HepG2 (cell line): ENCODE results near the gene SIAH3. TPM values are rescaled to one million over a fixed set of nuclear protein-coding genes. Genes with fewer than 3 reads are reported as not detected.

Experiments
- ATAC-seq: fragments of 200-7000 bp; cut with Tn5 transposase; 3 replicates; pipeline ENCODE4 v1.9.1; 2020; ENCODE audit warnings: mild to moderate bottlenecking, moderate library complexity
- BruUV-seq: library from RNA; stranded (reverse); fragments of 400-500 nt; replicated peaks from 2 replicates; lab custom pipeline; 2021; lab: Mats Ljungman, UMichigan
- CTCF ChIA-PET: fragments of 300-600 bp; formaldehyde crosslinking; extraction: SDS; loops from one replicate; lab custom pipeline; 2021; ENCODE audit warnings: low total read pairs, inconsistent platforms, low intra/inter-chr PET ratio; lab: Yijun Ruan, JAX
- POLR2A ChIA-PET: fragments of 350-600 bp; sonication (Branson Sonifier 250); formaldehyde crosslinking; loops from one replicate; lab custom pipeline; 2020; ENCODE audit warnings: antibody characterized with exemption, inconsistent platforms; lab: Yijun Ruan, JAX
- DNase-seq: peaks from one replicate; pipeline ENCODE4 v3.0.0-alpha.2; 2015; ENCODE audit warnings: low spot score
- FAIRE-seq: peaks from 3 replicates; lab custom pipeline; 2011; peaks lifted over from hg19 to GRCh38; lab: Jason Lieb, UNC
- H2AFZ ChIP-seq: one replicate; pipeline ENCODE4 v1.6.1; 2011; ENCODE audit warnings: low read length, inconsistent platforms
- H3K27ac ChIP-seq: fragments of 300-600 bp; 3 replicates; pipeline ENCODE4 v1.8.0; 2011; ENCODE audit warnings: mixed run types, mild to moderate bottlenecking, mixed read lengths, low read length, inconsistent platforms; ENCODE audit not compliant: insufficient read depth; ENCODE audit errors: extremely low read length
- H3K27me3 ChIP-seq, 2 experiments: fragments of 200-600 bp in 1 of 2; 2 replicates in 1 of 2; 3 replicates in 1 of 2; pipeline versions ENCODE4 v1.6.0 to v1.8.0; 2011; ENCODE audit warnings: low read length in 2 of 2, mild to moderate bottlenecking in 2 of 2, moderate library complexity in 2 of 2, inconsistent platforms in 1 of 2; ENCODE audit not compliant: insufficient read depth in 2 of 2, control insufficient read depth in 1 of 2
- H3K36me3 ChIP-seq, 2 experiments: fragments of 200-600 bp in 1 of 2; replicated peaks in 1 of 2; 2 replicates in 1 of 2; 3 replicates in 1 of 2; pipeline versions ENCODE4 v1.5.1 to v1.8.0; 2011; ENCODE audit warnings: low read length in 2 of 2, inconsistent platforms in 1 of 2; ENCODE audit not compliant: insufficient read depth in 2 of 2, control insufficient read depth in 1 of 2
- H3K4me1 ChIP-seq: 2 replicates; pipeline ENCODE4 v1.5.1; 2012; ENCODE audit warnings: low read length, inconsistent platforms; ENCODE audit not compliant: insufficient read depth
- H3K4me2 ChIP-seq: 2 replicates; pipeline ENCODE4 v1.6.0; 2011; ENCODE audit warnings: low read depth, low read length, inconsistent platforms
- H3K4me3 ChIP-seq, 3 experiments: fragments of 200-600 bp in 1 of 3; sonication (generic), shearing (Covaris generic) in 1 of 3; replicated peaks in 1 of 3; 2 replicates each; pipeline ENCODE4 v1.5.1; 2011 to 2016; ENCODE audit warnings: low read length in 3 of 3, inconsistent platforms in 2 of 3, low read depth in 2 of 3, mild to moderate bottlenecking in 2 of 3, control low read depth in 1 of 3, mixed read lengths in 1 of 3; ENCODE audit not compliant: insufficient read depth in 1 of 3
- H3K79me2 ChIP-seq: one replicate; pipeline ENCODE4 v1.6.1; 2011; ENCODE audit warnings: low read length, inconsistent platforms; ENCODE audit not compliant: insufficient read depth
- H3K9ac ChIP-seq: 2 replicates; pipeline ENCODE4 v1.6.0; 2011; ENCODE audit warnings: mild to moderate bottlenecking, low read depth, low read length, inconsistent platforms; ENCODE audit not compliant: insufficient read depth
- H3K9me3 ChIP-seq: 2 replicates; pipeline ENCODE4 v1.5.1; 2012; ENCODE audit warnings: mild to moderate bottlenecking, low read length
- H4K20me1 ChIP-seq: 2 replicates; pipeline ENCODE4 v1.6.0; 2011; ENCODE audit warnings: inconsistent platforms, mild to moderate bottlenecking, low read length, moderate library complexity; ENCODE audit not compliant: insufficient read depth
- CBX2 ChIP-seq, 2 experiments: fragments of 200-600 bp in 1 of 2; sonication (generic); formaldehyde crosslinking in 1 of 2; IDR thresholded peaks; 2 replicates each; pipeline versions ENCODE4 v1.7.0 to v1.8.1; 2018 to 2022; ENCODE audit warnings: low read depth in 2 of 2, low read length in 1 of 2, mild to moderate bottlenecking in 1 of 2, missing genetic modification reagents in 1 of 2
- HDAC1 ChIP-seq: sonication (generic); formaldehyde crosslinking; IDR thresholded peaks from 2 replicates; pipeline ENCODE4 v1.5.1; 2020; ENCODE audit warnings: mild to moderate bottlenecking, missing genetic modification reagents
- KLF12 ChIP-seq: sonication (generic); formaldehyde crosslinking; IDR thresholded peaks from 2 replicates; pipeline ENCODE4 v1.4.0; 2020; ENCODE audit warnings: missing genetic modification reagents, borderline replicate concordance
- KLF13 ChIP-seq: sonication (generic); formaldehyde crosslinking; IDR thresholded peaks from 2 replicates; pipeline ENCODE4 v1.4.0; 2020; ENCODE audit warnings: mild to moderate bottlenecking, missing genetic modification reagents
- NFRKB ChIP-seq: fragments of 450-650 bp; IDR thresholded peaks from 2 replicates; pipeline ENCODE4 v1.6.1; 2017
- SALL1 ChIP-seq: sonication (generic); formaldehyde crosslinking; IDR thresholded peaks from 2 replicates; pipeline ENCODE4 v1.8.0; 2022; ENCODE audit warnings: mild to moderate bottlenecking, missing genetic modification reagents
- SIN3A ChIP-seq: IDR thresholded peaks from 2 replicates; pipeline ENCODE4 v1.6.1; 2011; ENCODE audit warnings: low read depth, mild to moderate bottlenecking, control low read depth, low read length, borderline replicate concordance
- SSRP1 ChIP-seq: IDR thresholded peaks from 2 replicates; pipeline ENCODE4 v1.6.1; 2016; ENCODE audit warnings: control low read depth
- ZNF761 ChIP-seq: sonication (generic); formaldehyde crosslinking; conservative IDR thresholded peaks from 2 replicates; pipeline ENCODE4 v1.4.0; 2020; ENCODE audit warnings: mild to moderate bottlenecking, missing genetic modification reagents
- WGBS: methylation state at CpG from one replicate; pipeline ENCODE4 v1.1.6; 2017; ENCODE audit warnings: low lambda C conversion rate; 5-methylcytosine and 5-hydroxymethylcytosine counted together
- in situ Hi-C: cut with HindIII; loops from 2 replicates; pipeline ENCODE4 v1.10.0; 2017; ENCODE audit warnings: low pct_unique_long_range_greater_than_20kb; ENCODE audit not compliant: extremely low pct_ligation_motif_present
- intact Hi-C: fragments of 100-400 bp; cut with micrococcal nuclease; formaldehyde crosslinking; loops from one replicate; pipeline ENCODE4 v1.10.0; 2022; ENCODE audit not compliant: unreplicated experiment
- polyA plus RNA-seq, 8 experiments: library from polyadenylated mRNA; depleted of rRNA in 3 of 8; stranded (reverse) in 7 of 8; unstranded in 1 of 8; fragments of >200 nt; fragmentation: Illumina TruSeq in 4 of 8; extraction: Trizol in 4 of 8; gene quantifications; 2 replicates each; pipeline versions ENCODE4 v1.2.1 to v1.2.3, GENCODE V29; 2011 to 2016; ENCODE audit warnings: low read depth in 4 of 8, missing spikeins in 1 of 8, mixed read lengths in 1 of 8; ENCODE audit not compliant: insufficient read depth in 1 of 8
- total RNA-seq, 5 experiments: library from RNA; depleted of rRNA; stranded (reverse); fragments of >200 nt; fragmentation: Illumina TruSeq; extraction: Trizol; gene quantifications; 2 replicates each; pipeline ENCODE4 v1.2.3, GENCODE V29; 2016; ENCODE audit warnings: low read depth in 1 of 5
- TF ChIP-seq, protein P1 (sequence below): sonication (generic); formaldehyde crosslinking; IDR thresholded peaks from 2 replicates; pipeline ENCODE4; 2020; ENCODE audit warnings: missing genetic modification reagents, mild to moderate bottlenecking, borderline replicate concordance
- TF ChIP-seq, protein P2 (sequence below): sonication (generic); formaldehyde crosslinking; IDR thresholded peaks from 2 replicates; pipeline ENCODE4 v1.9.0; 2022; ENCODE audit warnings: low read depth, missing genetic modification reagents

Gene SIAH3
- total and polyA plus RNA-seq, 2 of the 13 experiments (the other 11 are each of a cell fraction or from before 2014, with no cell fraction given): not detected

DNA sequence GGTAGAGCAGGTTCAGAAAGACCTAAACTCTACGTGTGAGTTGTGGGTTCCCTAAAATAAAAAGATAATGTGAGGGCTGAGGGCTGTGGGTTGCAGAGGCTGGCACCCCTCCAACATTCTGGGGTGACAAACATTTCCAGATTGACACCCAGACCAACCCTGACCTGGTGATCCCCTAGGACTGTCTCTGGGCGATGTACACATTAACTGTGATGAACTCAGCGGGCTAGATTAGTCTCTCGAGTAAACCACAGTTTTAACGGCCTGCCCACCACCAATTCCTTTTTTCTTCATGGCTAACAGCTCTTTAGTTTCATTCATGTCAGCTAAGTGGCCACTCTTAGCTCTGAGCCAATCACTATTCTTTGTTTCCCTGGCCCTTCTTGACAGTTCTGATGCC lies 24.8 kb downstream of the SIAH3 start:
- DNase-seq (no peak), FAIRE-seq (no peak), ATAC-seq (no peak)
- H3K9me3 ChIP-seq: no peaks in the 10 kb centered on the region
- no TSS peak for BruUV-seq
- WGBS: 16% methylated on average over 5 of the region's 5 CpGs
- H3K27ac ChIP-seq: no peak overlapping the region
- POLR2A ChIA-PET: no interaction called here
- no peaks in the 10 kb centered on the region for H3K79me2 ChIP-seq
- H3K27me3 ChIP-seq: no peaks in the 10 kb centered on the region
- H3K9ac ChIP-seq: no peak overlapping the region
- CTCF ChIA-PET: no interaction called here
- in situ Hi-C loops: no loop called here
- no peaks in the 10 kb centered on the region for H4K20me1 ChIP-seq
- no peaks in the 10 kb centered on the region for H3K36me3 ChIP-seq
- no peak for TF ChIP-seq SIN3A
- TF ChIP-seq KLF12 (CRISPR knock-in tag): no peak
- TF ChIP-seq, protein P1, sequence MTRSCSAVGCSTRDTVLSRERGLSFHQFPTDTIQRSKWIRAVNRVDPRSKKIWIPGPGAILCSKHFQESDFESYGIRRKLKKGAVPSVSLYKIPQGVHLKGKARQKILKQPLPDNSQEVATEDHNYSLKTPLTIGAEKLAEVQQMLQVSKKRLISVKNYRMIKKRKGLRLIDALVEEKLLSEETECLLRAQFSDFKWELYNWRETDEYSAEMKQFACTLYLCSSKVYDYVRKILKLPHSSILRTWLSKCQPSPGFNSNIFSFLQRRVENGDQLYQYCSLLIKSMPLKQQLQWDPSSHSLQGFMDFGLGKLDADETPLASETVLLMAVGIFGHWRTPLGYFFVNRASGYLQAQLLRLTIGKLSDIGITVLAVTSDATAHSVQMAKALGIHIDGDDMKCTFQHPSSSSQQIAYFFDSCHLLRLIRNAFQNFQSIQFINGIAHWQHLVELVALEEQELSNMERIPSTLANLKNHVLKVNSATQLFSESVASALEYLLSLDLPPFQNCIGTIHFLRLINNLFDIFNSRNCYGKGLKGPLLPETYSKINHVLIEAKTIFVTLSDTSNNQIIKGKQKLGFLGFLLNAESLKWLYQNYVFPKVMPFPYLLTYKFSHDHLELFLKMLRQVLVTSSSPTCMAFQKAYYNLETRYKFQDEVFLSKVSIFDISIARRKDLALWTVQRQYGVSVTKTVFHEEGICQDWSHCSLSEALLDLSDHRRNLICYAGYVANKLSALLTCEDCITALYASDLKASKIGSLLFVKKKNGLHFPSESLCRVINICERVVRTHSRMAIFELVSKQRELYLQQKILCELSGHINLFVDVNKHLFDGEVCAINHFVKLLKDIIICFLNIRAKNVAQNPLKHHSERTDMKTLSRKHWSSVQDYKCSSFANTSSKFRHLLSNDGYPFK (CRISPR knock-in tag): no peak
- no peak for TF ChIP-seq CBX2 (IDR thresholded peaks at IDR 0.05; ENCODE audit: low read depth, low read length)
- TF ChIP-seq CBX2 (CRISPR knock-in tag; IDR thresholded peaks at IDR 0.05; ENCODE audit: low read depth): no peak
- TF ChIP-seq HDAC1: no peak
- TF ChIP-seq SSRP1 (CRISPR knock-in tag): no peak
- TF ChIP-seq SALL1 (CRISPR knock-in tag): no peak
- TF ChIP-seq KLF13 (CRISPR knock-in tag): no peak
- TF ChIP-seq, protein P2, sequence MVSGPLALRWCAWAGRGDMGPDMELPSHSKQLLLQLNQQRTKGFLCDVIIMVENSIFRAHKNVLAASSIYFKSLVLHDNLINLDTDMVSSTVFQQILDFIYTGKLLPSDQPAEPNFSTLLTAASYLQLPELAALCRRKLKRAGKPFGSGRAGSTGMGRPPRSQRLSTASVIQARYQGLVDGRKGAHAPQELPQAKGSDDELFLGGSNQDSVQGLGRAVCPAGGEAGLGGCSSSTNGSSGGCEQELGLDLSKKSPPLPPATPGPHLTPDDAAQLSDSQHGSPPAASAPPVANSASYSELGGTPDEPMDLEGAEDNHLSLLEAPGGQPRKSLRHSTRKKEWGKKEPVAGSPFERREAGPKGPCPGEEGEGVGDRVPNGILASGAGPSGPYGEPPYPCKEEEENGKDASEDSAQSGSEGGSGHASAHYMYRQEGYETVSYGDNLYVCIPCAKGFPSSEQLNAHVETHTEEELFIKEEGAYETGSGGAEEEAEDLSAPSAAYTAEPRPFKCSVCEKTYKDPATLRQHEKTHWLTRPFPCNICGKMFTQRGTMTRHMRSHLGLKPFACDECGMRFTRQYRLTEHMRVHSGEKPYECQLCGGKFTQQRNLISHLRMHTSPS (CRISPR knock-in tag): no peak
- no peak for TF ChIP-seq ZNF761
- no peak for TF ChIP-seq NFRKB
- no peaks in the 10 kb centered on the region for H3K4me1 ChIP-seq
- intact Hi-C loops: no loop called here
- no peak overlapping the region for H3K4me2 ChIP-seq
- no peak overlapping the region for H3K4me3 ChIP-seq
- no peak overlapping the region for H2AFZ ChIP-seq
